GM18520 (cell line): Measurements from ENCODE around the gene GPER1.
A peak's percentile ranks its signal among the peaks of the same experiment; 100 is the strongest.
"Not testable (repeated sequence)": the region's sequence is repeated elsewhere in the genome, so short reads cannot be mapped to it uniquely, and the experiment has no call there.

Source experiments
- ATAC-seq: cut with Tn5 transposase; IDR thresholded peaks from one replicate; pipeline ENCODE4 v1.9.1; 2021; ENCODE audit not compliant: unreplicated experiment

Gene GPER1

GRCh38 chr7:1087952-1088920 lies at the start of gene GPER1:
GPER1 (plus strand) TSS chr7:1088113; CDS start chr7:1091729, 3,616 bp downstream.
- no peak for ATAC-seq

GRCh38 chr7:1040233-1040632 lies 47.7 kb upstream of the GPER1 start:
- not testable (repeated sequence) for ATAC-seq

DNA sequence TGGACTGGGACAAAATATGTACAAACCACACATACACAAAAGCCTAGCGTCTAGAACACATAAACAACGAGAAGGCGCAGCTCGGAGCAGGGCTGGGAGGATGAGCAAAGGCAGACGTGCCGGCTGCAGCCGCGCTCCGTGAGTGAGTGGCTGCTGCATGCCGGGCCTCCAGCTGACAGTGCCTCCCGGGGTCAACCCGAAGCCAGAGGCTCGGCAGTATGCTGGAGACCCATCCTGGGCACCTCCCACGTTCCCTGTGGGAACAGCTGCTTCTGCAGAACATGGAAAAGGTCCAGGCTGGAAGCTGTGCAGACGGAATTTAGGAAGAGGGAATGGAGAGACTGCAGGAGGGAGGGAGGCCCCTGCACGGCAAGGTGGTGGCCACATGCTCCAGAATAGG lies 47.1 kb upstream of the GPER1 start:
- ATAC-seq: no peak

DNA sequence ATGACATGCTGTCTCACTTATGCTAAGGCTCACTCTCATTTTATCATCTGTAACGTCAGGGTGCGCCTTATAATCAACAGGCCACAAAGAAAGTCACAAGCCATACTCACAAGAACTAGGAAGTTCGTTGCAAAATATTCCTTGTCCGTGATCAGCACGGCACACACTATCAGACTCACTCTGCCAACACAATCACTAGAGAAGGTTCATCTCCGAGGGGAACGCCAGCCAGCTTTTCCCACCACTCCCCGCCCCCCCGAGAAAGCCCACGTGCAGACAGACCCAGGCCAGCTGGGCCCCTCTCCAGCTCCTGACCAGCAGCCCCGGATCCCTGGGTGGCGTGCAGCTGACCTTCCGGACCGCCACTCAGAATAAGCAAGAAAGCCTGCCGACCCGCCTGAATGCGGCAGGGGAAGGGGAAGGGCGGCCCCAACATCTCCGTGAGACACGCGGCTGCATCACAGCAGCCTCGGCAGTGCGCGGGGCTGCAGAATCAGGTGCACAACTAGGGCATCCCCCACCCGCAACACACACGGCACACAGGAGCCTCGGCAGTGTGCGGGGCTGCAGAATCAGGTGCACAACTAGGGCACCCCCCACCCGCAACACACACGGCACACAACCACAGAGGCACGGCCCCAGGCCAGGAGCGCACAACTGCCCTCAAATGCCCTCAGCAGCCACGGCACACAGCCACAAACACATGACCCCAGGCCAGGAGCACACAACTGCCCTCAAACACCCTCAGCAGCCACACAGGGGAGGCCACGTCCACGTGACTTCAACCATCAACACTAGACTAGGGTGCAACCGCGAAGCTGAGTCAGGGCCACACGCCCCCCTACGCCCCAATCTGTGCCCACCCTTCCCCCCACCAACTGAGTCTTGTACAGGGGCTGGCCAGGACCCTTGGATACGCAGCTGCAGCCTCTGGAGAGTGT lies 46.1 kb upstream of the GPER1 start:
- ATAC-seq: no peak

DNA sequence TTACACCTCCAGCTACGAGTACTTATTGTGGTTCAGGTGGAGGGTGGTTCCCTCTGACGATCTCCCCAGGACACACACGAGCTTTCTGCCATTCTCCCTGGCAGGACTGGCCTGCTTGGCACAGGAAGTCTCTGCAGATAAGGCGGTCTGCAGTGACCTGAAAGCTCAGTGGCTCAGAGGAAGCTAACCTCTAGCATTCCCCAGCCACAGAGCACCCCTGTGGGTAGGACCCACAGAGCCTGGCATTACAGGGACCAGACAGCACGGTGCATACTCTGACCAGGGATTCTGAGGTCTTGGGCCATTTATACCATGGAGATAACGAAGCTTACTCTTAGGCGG lies 45.5 kb upstream of the GPER1 start:
- no peak for ATAC-seq

GRCh38 chr7:1043552-1044188 lies 44.2 kb upstream of the GPER1 start:
- no peak for ATAC-seq

DNA sequence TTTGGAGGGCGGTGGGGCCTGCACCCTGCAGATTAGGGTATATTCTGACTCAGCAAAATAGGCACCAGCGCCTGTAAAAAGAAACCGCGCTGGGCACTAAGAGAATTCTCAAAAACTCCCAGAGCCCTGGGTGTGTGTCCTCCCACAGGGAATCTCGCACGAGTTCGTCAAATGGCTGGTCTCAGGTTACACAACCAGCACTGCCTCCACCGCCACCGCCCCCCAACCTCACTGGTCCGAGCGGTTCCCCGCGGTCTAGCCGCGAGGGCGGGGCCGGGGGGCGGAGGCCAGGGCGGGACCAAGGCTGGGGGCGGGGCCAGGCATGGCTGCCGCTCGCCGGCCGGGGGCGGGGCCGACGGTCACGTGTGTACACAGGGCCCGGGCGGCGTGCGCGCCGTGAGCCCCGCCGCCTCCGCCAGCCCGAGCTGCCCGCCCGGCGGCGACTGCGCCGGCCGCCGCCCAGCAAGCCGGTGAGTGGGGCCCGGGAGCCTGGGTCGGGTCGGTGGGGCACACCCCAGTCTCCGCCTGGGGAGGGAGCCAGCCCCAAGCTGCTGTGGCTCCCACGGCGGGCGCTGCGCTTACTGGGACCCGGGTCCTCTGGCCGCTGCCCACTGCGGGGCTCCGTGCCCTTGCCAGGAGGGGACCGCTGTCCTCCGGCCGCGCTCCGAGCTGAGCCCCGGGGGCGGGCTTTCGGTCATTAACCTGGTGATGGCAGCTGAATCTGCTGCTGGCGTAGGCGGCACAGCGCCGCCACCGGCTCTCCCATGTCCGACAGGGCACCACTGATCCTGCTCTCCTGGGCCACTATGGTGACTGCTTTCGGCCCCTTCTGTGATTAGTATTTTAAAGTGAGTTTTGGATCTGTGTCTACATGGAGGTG lies 43.5 kb upstream of the GPER1 start, which contains the start of gene GPR146:
Gene GPR146, plus strand, starts transcription at position 358 of the 880 bp plus-strand sequence. CDS start 12,970 bp downstream, outside the sequence.
- peak; percentile 79 for ATAC-seq

DNA sequence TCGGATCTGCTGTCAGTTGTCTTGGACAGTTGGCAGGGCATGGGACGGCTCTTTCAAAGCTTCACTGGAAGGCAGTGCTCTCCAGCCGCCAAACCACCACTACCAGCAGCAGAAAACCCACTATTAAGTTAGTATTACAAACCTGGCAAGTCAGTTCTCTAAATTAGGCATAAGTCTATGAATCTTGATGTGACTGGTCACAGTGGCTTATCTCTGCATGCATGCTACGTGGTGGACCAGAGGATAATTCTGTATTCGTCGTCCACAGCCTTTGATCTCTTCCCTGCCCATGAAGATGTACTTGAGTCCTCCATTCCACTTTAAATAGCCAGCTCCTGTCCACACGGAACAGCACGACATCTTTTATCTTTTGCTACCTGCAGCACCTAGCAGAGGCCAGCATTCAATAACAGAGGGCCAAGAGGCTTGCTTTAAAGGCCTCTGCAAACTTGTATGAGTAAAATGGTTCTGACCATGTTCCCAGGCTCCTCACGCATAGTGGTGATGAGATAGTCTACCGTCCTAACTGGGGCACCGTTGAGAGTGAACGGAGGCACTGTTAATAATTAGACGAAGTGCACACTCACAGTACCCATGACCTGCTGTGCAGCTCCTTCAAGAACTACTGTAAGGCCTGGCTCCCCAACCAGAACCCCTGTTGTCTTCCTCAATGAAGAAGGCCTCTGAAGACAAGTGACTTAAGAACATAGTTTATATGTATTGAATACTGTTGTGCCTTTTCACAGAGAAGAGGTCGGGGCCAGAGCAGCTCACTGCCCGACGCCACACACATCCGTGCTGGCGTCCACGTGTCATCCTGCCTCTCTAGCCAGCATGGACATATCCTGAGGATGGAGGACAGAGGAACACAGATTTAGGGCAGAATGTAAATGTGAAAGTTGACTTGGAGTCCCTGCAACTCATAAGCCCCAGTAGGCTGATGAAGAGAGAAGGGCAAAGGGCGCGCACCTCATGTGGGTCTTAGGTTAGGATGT lies 42.5 kb upstream of the GPER1 start:
- ATAC-seq: no peak

DNA sequence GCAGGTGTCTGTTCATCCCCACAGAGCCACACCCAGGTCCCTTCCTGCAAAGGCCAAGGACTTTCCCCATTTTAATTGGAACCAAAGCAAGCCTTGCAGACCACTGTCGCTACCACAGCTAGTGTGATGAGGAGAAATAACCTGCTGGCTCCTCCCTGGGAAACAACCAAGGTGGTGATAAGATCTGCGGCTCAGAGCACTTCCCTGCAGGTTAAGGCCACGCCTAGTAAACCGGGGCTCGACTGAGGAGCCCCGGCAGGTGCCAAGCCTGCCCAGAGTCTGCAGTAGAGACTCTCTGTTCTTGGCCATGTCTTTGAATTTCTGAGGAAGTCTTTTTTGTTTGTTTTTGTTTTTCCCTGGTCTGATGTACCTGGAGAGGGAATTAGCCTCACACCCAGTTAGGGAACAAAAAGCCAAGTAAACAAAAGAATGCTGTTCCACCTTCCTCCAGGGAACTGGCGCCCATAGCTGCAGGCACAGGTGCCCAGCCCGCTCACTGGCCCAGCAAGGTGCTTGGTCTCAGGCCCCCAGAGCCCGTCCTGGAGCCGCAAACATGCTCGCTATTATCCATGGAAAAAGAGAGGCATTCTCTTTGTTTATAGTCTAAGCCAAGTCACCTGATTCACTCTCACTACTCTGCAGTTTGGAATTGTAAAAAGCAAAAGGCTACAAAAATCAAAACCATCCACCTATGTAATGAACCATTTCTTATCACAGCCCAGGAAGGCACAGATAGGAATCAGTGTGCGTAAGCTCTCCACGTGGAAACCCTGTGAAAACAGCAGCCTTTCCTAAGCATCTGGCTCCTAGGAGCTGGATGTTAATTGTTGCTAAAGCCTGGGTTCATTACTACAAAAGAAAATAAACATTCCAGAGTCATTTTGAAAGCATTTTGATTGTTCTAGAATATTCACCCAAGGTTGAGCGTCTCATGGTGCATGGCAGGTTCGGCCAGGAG lies 40.9 kb upstream of the GPER1 start:
- ATAC-seq: no peak

DNA sequence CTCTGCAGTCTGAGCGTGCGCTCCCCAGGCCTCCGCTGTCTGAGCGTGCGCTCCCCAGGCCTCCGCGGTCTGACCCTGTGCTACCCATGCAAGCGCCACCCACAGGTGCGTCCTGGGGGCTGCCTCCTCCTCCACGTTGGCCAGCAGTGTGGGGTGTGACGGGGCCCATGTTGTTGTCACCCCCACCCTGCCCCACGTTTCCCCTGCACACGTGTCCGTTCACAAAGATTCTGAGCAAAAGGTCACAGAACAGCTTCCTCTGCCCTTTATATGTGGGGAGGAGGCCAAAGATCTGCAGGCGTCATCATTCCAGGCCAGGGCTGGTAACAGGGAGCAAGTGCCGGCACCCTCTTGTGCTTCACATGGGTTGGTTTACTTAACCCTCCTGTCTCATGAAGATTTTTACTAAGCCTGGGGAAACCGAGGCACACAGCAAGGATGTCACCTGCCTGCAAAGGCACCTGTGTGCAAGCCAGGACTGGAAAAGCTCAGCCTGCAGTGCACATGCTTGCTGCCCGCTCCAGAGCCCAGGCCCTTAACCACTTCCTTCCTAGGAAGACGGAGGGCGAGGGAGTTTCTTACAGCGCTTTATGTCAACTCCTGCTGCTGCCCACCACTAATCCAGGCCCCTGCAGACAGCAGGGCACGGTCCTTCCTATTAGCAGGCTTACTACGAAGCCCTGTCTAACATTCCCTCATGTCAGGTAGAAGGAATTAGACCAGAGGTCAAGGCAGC lies 38.7 kb upstream of the GPER1 start:
- no peak for ATAC-seq

DNA sequence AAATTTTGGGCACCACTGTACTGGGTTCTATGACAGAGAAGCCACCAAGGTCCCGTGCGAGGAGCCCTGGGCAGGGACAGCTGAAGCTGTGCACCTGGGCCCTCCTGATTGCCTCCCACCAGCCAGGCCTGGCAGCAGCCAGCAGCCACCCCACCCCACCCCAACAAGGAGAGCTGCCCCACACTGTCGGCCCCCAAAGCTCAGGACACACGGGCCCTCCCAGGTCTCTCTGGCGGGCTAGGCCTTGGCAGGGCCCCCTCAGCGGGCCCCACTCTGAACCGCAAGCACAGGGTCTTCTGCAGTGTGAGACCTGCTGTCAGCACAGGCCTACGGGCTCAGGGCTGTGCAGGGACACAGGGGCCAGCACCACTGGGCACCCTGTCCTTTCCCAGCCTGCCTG lies 38.1 kb upstream of the GPER1 start:
- no peak for ATAC-seq

GRCh38 chr7:1050254-1050906 lies 37.5 kb upstream of the GPER1 start:
- no peak for ATAC-seq

DNA sequence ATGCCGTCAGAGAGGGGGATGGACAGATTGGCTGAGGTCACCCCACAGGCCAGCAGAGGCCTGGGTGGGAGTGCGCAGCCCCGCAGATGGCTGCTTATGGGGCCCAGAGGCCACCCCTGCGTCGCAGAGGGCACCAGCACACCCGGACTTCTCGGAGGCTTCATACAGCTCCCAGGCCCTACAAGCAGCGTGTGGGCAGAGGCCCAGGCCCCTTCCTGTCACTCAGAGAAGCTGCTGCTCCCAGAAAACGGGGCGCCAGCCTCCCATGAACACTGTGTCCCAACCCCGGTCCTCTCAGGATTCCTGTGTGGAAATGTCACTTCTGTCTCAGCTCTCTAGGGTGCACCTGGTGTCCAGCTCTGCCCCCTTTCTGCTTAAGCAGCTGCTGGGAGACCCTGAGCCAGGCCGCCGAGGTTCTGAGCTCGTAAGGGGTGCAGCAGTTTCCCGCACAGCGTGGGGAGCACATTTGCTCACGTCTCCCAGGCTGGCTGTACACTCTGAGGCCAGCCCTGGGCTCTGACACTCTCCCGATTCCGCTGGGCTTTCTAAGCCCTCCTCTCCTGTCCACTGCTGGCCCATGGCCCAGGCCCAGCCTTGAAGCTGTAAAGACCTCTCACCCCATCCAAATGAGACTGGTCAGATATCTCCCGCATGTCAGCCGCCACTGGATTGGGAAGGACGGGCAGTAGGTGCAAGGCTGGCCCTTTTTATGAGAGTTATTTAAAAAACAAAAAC lies 36.8 kb upstream of the GPER1 start:
- no peak for ATAC-seq

DNA sequence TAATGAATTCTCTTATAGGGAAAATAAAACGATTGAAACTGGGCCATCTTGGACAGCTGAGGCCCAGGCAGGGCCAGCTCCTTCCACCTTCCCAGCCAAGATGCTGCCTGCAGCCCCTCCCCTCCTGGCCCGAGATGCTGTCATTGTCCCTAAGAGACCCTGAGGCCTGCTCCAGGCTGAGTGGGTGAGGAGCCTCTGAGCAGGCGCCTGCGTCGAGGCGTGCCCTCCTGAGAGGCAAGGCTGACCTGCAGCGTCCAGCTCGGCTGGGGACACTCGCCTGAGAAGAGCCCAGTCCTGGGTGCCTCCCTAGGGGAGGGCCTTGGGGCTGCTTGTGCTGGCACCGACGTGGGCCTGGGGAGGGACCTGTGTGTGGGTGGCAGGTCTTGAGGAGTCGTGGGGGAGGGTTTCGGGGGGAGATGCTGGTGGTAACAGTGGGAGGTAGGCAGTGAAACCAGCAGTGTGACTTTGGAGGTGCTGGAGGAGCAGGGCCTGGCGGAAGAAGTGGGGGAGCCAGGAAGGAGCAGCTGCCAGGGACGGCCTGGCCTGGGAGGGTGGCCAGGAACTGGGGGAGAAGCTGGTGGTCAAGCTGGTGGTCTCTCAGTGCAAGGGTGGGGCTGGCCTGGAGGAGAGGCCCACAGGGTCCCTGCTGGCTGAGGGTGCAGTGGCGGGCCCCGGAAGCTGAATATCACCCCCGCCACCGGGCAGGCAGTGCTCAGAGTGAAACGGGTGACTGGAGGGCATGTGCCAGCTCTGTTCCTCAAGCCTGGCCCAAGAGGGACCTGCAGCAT lies 35.7 kb upstream of the GPER1 start:
- ATAC-seq: no peak

DNA sequence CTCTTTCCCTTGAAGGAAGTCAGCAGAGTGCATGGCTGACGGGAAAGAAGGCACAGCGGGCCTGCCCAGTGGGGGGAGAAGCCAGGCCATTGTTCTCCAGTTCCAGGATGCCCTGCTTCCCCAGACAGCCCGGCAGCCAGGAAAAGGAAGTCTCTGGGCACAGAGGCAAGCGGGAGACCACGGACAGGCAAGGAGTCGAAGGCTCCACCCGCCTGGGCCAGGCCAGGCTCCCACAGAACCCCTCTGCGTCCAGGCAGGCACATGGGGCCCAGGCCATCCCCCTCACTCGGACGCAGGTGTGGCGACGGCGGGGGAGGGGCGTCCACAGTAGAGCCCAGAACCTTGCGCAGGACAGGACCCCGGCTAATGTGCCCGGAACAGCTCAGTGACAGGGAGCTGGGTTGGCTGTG lies 34.9 kb upstream of the GPER1 start:
- ATAC-seq: no peak
